ENCODE data around the gene UBE2G2.

DNA sequence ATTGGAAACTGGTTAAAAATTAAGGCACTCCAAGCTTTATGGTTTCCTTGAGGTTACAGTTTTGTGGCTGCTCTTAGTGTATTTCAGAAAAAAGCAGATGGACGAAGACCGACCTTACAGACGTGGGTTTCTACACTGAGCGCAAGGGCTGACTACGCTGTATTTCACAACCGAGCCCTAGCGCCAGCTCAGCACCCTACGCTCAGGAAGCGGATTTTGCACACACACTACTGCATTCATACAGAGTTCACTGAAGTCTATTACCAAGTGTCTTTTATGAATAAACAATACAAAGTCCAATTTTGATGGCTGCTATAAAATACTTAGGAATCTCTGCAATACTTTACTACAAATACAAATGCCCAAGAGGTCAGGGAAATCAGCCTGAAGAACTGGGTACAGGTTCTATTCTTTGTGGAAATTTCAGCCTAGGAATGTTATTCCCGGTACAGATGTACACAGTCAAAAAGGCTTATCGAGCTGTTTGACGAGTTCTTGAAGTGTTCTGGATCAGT is 48.1 kb upstream of the UBE2G2 start:
- no peak for TF ChIP-seq EZH2 (IDR thresholded peaks at IDR 0.05; ENCODE audit: insufficient read depth, poor library complexity, severe bottlenecking)
- no peak for TF ChIP-seq EZH2phosphoT487 (IDR thresholded peaks at IDR 0.05; ENCODE audit: insufficient read depth, low read depth)
